ENCODE results near the gene SNX20.

The SNX20 gene

DNA sequence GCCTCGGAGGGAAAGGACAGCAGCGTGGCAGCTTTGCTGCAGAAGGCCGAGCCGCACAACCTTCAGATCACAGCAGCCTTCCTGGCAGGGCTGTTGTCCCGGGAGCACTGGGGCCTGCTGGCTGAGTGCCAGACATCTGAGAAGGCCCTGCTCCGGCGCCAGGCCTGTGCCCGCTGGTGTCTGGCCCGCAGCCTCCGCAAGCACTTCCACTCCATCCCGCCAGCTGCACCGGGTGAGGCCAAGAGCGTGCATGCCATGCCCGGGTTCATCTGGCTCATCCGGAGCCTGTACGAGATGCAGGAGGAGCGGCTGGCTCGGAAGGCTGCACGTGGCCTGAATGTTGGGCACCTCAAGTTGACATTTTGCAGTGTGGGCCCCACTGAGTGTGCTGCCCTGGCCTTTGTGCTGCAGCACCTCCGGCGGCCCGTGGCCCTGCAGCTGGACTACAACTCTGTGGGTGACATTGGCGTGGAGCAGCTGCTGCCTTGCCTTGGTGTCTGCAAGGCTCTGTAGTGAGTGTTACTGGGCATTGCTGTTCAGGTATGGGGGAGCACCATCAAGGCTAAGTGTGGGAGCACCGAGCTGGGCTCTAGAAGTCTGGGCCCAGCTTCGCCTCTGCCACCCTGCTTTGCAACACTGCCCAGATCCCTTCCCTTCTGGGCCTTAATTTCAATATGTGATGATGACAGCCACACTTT, 30.9 kb upstream of the SNX20 start:
- Histone ChIP-seq H2AFZ (ENCODE audit: low read depth) (no peak overlapping the region), H3K79me2 (ENCODE audit: insufficient read depth, low read depth) (no peaks in the 10 kb centered on the region), H4K20me1 (ENCODE audit: insufficient read depth) (no peaks in the 10 kb centered on the region), H3K9ac (no peak overlapping the region), H3K36me3 (ENCODE audit: insufficient read depth) (no peaks in the 10 kb centered on the region), H3K27me3 (ENCODE audit: insufficient read depth, low read depth) (no peaks in the 10 kb centered on the region), H3K27ac (no peak overlapping the region), H3K4me3 (IDR thresholded peaks at IDR 0.05; ENCODE audit: insufficient read depth, low read depth, low read length) (no peak overlapping the region), H3K4me2 (no peak overlapping the region), H3K4me1 (ENCODE audit: low read depth, poor library complexity, severe bottlenecking) (no peaks in the 10 kb centered on the region)
- TF ChIP-seq, protein P1, sequence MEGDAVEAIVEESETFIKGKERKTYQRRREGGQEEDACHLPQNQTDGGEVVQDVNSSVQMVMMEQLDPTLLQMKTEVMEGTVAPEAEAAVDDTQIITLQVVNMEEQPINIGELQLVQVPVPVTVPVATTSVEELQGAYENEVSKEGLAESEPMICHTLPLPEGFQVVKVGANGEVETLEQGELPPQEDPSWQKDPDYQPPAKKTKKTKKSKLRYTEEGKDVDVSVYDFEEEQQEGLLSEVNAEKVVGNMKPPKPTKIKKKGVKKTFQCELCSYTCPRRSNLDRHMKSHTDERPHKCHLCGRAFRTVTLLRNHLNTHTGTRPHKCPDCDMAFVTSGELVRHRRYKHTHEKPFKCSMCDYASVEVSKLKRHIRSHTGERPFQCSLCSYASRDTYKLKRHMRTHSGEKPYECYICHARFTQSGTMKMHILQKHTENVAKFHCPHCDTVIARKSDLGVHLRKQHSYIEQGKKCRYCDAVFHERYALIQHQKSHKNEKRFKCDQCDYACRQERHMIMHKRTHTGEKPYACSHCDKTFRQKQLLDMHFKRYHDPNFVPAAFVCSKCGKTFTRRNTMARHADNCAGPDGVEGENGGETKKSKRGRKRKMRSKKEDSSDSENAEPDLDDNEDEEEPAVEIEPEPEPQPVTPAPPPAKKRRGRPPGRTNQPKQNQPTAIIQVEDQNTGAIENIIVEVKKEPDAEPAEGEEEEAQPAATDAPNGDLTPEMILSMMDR (conservative IDR thresholded peaks at IDR 0.05; ENCODE audit: low read depth, low read length), result no peak

DNA sequence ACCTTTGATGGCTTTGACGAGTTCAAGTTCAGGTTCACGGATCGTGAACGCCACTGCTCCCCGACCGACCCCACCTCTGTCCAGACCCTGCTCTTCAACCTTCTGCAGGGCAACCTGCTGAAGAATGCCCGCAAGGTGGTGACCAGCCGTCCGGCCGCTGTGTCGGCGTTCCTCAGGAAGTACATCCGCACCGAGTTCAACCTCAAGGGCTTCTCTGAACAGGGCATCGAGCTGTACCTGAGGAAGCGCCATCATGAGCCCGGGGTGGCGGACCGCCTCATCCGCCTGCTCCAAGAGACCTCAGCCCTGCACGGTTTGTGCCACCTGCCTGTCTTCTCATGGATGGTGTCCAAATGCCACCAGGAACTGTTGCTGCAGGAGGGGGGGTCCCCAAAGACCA, 29.9 kb upstream of the SNX20 start:
- H3K9ac ChIP-seq, result no peak overlapping the region
- TF ChIP-seq, protein P1 (conservative IDR thresholded peaks at IDR 0.05; ENCODE audit: low read depth, low read length), result no peak

DNA sequence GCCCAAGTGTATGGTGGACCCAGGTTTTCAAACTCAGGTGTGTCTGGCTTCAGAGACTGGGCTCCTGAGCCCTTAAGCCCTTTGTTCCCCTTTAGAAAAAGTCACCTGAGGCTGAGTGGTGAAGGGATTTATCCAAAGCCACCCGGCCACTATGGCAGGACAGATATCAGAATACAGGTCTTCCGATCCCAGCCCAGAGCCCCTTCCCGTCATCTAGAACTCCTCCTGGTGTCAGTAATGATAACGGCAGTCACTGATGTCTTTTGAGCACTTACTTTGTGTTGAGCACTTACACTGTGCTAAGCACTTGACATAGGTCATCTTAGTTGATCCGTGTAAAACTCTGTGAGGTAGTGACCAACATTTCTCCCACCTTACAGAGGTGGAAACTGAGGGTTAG, 28.9 kb upstream of the SNX20 start:
- Histone ChIP-seq H3K27ac (no peak overlapping the region), H3K27me3 (ENCODE audit: insufficient read depth, low read depth) (no peaks in the 10 kb centered on the region)
- TF ChIP-seq, protein P1 (conservative IDR thresholded peaks at IDR 0.05; ENCODE audit: low read depth, low read length), result no peak

More for the DNA sequence above, 29.9 kb upstream of the SNX20 start:
- Histone ChIP-seq H3K27me3 (ENCODE audit: insufficient read depth, low read depth) (no peaks in the 10 kb centered on the region), H2AFZ (ENCODE audit: low read depth) (no peak overlapping the region), H3K4me1 (ENCODE audit: low read depth, poor library complexity, severe bottlenecking) (no peaks in the 10 kb centered on the region), H3K36me3 (ENCODE audit: insufficient read depth) (no peaks in the 10 kb centered on the region), H4K20me1 (ENCODE audit: insufficient read depth) (no peaks in the 10 kb centered on the region), H3K4me2 (no peak overlapping the region), H3K27ac (no peak overlapping the region), H3K79me2 (ENCODE audit: insufficient read depth, low read depth) (no peaks in the 10 kb centered on the region), H3K4me3 (IDR thresholded peaks at IDR 0.05; ENCODE audit: insufficient read depth, low read depth, low read length) (no peak overlapping the region)

DNA sequence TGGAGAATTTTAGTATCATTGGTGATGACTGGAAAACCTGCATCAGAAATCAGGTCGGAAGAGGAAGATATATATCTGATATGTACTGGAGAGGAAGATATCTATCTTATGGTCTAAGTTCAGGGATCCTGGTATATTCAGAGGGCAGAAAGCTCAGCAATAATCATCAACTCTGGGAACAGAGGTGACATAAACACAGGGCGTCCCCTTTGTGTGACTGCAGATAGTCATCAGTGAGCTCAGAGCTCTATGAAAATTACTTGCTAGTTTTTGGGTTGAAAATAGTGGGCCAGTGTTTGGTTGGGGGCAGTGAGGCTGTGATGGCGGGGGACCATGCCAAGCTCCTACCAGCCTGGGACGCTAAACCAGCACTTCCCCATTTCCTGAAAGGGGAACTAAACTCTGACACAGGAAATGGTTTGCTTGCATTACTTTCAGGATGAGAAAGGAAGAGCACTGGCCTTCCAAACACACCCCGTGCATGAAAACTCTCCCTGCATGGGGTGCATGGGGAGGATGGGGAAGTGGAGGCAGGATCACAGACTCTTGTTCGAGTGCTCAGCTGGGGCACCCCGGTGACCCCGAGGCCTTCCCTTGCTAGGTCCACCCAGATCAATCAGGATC, 28.1 kb upstream of the SNX20 start:
- H3K36me3 ChIP-seq (ENCODE audit: insufficient read depth), result no peaks in the 10 kb centered on the region
- H3K79me2 ChIP-seq (ENCODE audit: insufficient read depth, low read depth), result no peaks in the 10 kb centered on the region
- no peaks in the 10 kb centered on the region for H3K4me1 ChIP-seq (ENCODE audit: low read depth, poor library complexity, severe bottlenecking)
- H3K27ac ChIP-seq, result no peak overlapping the region
- H3K4me2 ChIP-seq, result no peak overlapping the region
- TF ChIP-seq, protein P1 (conservative IDR thresholded peaks at IDR 0.05; ENCODE audit: low read depth, low read length), result no peak
- H2AFZ ChIP-seq (ENCODE audit: low read depth), result no peak overlapping the region
- H3K4me3 ChIP-seq (IDR thresholded peaks at IDR 0.05; ENCODE audit: insufficient read depth, low read depth, low read length), result no peak overlapping the region
- H4K20me1 ChIP-seq (ENCODE audit: insufficient read depth), result no peaks in the 10 kb centered on the region
- H3K27me3 ChIP-seq (ENCODE audit: insufficient read depth, low read depth), result no peaks in the 10 kb centered on the region
- no peak overlapping the region for H3K9ac ChIP-seq

More for the DNA sequence above, 28.9 kb upstream of the SNX20 start:
- Histone ChIP-seq H2AFZ (ENCODE audit: low read depth) (no peak overlapping the region), H3K79me2 (ENCODE audit: insufficient read depth, low read depth) (no peaks in the 10 kb centered on the region), H3K4me1 (ENCODE audit: low read depth, poor library complexity, severe bottlenecking) (no peaks in the 10 kb centered on the region), H4K20me1 (ENCODE audit: insufficient read depth) (no peaks in the 10 kb centered on the region), H3K4me3 (IDR thresholded peaks at IDR 0.05; ENCODE audit: insufficient read depth, low read depth, low read length) (no peak overlapping the region), H3K4me2 (no peak overlapping the region), H3K36me3 (ENCODE audit: insufficient read depth) (no peaks in the 10 kb centered on the region), H3K9ac (no peak overlapping the region)

Measured in KMS-11 (cell line).